TTC549 (cell line): ENCODE results near the gene PRKCG.
"Not testable (repeated sequence)": the region's sequence is repeated elsewhere in the genome, so short reads cannot be mapped to it uniquely, and the experiment has no call there.

Source experiments
- FAIRE-seq: peaks from 2 replicates; lab custom pipeline; 2012; peaks lifted over from hg19 to GRCh38; lab: Jason Lieb, UNC

Gene PRKCG

DNA sequence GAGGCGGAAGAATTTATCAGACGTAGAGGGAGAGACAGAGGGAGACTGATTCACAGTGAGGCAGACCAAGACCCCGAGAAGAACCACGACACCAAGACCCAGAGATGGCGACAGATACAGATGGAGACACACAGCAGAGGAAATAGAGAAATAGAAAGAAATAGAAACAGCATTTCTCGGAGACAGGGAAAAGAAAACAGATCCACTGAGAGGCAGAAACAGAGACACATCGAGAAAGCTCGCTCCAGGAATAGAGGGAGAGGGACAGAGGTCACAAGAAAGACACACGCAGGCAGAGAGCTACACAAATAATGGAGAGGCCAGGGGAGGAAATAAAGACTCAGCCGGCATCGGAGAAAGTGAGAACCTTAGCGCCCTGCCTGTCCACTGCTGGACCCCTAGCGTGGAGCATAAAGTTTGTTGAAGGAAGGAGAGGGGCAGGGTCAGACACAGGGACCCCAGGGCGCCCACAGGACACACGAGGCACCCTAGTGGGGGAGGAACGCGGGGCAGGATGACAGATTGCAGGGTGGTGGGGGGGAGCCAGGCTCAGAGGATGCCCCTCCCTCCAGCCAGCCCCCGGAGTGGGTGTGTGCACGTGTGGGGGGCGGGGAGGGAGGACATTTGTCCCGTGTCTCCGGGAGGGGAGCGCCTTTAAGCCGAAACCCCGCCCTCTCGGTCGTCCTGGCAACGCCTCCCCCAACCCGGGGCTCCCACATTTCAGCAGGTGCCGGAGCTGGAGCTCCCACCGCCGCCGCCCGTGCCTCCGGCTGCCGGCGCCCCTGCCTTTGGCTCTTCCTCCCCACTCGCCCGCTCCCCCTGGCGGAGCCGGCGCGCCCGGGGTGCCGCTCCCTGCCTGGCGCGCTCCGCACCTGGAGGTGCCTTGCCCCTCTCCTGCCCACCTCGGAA is at the start of gene PRKCG:
Gene PRKCG (plus strand): TSS at position 716 of the 909 bp plus-strand sequence. CDS start 298 bp downstream, outside the sequence.
- FAIRE-seq: no peak

DNA sequence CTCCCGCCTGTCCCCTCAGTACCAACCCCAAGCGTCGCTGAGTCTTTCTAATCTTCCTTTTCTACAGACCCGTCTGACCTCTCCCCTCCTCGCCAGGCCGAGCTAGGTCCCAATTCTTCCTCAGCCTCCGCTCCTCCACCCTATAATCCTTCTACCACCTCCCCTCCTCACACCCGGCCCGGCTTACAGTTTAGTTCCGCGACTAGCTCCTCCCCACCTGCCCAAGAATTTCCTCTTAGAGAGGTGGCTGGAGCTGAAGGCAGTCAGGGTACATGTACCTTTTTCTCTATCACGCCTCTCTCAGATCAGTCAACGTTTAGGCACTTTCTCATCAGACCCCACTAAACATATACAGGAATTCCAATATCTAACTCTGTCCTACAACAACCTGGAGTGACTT is 49.1 kb upstream of the PRKCG start:
- not testable (repeated sequence) for FAIRE-seq

DNA sequence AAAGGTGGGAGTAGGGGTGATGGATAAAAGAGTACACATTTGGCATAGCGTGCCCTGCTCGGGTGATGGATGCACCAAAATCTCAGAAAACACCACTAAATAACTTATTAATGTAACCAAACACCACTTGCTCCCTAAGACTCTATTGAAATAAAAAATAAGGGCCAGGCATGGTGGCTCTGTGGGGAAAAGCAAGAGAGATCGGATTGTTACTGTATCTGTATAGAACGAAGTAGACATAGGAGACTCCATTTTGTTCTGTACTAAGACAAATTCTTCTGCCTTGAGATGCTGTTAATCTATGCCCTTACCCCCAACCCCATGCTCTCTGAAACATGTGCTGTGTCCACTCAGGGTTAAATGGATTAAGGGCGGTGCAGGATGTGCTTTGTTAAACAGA is 43.6 kb upstream of the PRKCG start:
- FAIRE-seq: not testable (repeated sequence)

DNA sequence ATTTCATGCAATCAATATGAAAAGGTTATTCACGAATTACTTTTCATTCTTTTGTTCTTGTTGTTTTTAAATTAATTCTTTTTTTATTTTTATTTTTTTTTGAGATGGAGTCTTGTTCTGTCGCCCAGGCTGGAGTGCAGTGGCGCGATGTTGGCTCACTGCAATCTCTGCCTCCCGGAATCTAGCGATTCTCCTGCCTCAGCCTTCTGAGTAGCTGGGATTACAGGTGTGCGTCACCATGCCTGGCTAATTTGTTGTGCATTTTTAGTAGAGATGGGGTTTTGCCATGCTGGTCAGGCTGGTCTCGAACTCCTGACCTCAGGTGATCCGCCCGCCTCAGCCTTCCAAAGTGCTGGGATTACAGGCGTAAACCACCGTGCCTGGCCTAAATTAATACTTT is 41.8 kb upstream of the PRKCG start:
- not testable (repeated sequence) for FAIRE-seq

DNA sequence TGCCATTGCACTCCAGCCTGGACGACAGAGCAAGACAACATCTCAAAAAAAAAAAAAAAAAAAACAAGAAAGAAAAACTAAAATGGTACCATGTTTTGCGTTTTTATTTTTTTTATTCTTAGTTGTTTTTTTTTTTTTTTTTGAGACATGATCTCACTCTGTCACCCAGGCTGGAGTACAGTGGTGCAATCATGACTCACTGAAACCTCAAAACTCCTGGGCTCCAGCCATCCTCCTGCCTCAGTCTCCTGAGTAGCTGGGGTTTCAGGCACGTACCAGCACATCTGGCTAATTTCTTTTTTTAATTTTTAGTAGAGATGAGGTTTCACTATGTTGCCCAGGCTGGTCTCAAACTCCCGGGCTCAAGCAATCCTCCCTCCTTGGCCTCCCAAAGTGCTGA is 41.1 kb upstream of the PRKCG start:
- FAIRE-seq: not testable (repeated sequence)

DNA sequence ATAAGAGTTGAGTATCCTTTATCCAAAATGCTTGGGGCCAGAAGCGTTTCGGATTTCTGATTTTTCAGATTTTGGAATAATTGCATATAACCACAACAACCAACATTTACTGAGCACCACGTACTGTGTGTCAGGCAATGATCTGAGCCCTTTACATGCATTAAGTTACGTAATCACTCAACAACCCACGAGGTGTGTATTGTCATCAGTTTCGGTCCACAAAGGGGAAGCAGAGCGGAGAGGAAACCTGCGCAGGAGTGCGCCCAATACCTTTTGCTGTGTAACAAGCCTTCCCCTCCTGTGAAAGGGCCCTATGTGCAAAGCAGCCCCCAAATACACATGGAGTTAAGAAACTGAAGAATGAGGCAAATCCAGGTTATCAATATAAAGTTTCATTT is 37.1 kb upstream of the PRKCG start:
- FAIRE-seq: no peak

DNA sequence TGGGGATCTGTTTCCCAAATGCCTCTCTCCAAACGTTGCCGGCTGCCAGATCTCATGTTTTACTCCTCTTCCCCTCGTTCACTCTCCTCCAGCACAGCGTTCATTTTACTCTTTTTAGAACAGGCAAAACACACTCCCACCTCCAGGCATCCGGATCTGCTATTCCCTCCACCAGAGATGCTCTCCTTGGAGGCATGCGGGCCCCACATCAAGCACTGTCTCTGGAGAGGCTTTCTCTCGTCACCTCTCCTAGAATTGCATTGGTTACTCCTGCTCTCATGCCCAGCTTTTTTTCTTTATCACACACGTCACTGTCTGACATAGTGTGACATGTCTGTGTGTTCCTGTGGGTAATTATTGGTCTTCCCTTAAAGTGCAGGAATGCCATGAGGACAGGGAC is 34.4 kb upstream of the PRKCG start:
- FAIRE-seq: no peak

DNA sequence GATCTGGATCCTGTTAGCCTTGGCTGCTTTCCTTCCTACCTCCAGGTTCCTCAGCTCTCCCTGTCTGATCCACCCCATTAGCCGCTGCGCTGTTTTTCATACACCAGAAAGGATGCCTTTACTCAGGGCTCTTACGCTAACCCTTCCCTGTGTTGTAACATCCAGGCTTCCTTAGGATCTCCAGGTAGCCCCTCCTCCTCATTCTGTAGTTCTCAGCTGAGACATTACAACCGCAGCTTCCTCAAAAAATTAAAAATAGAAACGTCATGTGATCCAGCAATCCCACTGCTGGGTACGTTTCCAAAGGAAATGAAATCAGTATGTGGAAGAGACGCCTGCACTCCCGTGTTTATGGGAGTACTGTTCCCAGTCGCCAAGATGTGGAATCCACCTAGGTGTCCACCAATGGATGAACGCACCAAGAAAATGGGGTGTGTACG is 32.7 kb upstream of the PRKCG start:
- no peak for FAIRE-seq

DNA sequence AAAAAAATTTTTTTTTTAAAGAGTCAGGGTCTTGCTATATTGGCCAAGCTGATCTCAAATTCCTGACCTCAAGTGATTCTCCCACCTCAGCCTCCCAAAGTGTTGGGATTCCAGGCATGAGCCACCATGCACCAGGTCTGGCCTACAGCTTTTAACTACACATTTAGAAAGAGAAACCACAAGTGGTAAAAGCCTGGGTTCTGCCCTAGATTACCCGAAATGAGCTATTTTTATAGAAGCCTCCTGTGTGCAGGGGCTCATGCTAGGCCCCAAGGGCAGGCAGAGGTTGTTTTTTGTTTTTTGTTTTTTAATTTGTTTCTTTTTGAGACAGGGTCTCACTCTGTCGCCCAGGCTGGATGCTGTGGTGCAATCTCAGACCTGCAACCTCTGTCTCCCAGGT is 28.3 kb upstream of the PRKCG start:
- FAIRE-seq: no peak

DNA sequence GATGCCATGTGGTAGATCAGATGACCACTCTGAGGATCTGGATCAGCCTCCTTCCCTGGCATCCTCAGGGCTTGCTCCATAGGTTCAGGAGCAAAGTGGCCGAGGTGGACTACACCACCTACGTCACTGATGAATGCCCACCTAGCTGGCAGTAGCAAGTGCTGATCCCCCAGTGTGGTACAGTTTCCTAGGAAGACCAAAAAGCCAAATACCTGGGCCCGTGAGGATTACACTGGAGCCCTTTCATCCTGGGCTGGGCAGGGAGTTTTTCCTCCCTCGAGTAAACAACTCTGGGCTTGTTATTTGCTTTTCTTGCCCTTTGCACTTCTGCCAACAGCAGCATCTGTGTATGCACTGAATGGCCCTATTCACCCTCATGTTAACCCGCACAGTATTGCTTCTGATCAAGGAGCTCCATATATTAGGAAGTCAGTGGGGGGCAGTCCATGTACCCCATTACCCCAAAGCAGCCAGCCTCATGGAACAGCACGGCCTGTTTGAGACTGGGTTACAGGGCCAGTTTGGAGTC is 17.6 kb upstream of the PRKCG start:
- no peak for FAIRE-seq

DNA sequence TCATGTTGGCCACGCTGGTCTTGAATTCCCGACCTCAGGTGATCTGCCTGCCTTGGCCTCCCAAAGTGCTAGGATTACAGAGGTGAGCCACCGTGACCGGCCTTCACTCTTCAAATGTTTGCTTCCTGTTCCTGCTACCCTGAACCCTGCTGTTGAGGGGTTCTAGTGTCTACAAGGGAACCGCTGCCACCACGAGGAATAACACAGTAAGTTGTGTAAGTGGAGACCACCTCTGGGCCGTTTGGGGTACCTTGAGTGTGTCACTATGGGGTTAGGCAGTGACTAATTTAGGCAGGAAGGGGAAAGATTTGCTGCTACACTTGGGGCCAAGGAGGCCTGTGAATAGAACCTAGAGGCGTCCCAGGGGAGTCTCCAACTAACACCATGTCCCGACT is 16.5 kb upstream of the PRKCG start:
- FAIRE-seq: no peak

DNA sequence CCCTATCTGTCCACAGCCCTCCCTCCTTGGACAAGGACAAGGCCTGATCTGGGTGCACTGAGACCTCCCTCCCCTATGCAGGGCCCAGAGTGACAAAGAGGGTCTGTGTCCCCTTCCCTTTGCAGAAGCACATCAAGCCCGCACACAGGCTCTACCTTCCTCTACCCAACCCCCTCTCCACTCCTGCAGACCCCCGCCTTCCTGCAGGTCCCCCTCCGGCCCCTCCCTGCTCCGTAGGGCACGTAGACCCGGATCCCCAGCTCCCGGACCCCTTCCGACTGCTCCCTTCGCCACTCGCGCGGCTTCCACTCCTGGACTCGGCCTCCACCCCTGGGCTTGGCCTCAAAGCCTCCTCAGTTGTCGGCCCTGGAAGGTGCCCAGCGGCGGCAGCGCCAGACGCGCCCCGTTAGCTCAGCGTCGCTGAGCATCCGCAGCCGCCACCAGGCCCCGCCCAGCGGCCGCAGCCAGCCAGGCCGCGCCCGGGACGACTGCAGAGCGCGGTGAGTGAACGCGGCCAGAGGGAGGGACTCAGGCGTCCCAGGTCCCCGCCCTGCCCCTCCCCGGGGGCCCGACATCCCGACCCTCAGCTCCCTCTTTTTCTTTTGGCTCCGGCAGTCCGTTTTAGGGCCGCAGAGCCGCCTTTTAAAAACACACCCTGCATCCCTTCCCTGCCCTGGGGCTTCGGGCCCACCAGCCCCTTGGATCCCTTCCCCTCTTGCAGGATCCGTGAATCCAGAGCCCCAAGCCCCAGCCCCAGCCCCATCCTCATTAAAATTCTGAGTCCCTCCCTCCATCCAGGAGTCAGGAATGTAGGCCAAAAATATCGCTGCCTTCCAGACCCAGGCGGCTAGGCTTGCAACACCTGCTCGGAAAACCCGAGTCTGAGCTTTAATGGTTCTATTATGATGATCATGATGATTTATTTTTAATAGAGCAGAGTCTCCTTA is 15.8 kb upstream of the PRKCG start:
- no peak for FAIRE-seq

DNA sequence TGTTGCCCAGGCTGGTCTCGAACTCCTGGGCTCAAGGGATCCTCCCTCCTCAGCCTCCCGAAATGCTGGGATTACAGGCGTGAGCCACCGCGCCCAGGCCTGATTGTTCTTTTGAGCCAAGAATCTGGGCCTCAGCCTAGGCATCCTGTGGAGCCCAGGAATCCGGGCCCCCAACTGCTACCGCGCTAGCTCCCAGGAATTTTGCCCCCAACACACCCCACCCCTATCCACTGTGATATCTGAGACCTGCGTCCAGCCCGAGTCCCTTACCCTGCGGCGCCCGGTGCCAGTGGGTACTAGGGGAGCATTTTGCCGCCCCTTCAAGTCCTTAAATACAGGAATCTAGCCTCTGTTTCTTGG is 15.2 kb upstream of the PRKCG start:
- FAIRE-seq: no peak

DNA sequence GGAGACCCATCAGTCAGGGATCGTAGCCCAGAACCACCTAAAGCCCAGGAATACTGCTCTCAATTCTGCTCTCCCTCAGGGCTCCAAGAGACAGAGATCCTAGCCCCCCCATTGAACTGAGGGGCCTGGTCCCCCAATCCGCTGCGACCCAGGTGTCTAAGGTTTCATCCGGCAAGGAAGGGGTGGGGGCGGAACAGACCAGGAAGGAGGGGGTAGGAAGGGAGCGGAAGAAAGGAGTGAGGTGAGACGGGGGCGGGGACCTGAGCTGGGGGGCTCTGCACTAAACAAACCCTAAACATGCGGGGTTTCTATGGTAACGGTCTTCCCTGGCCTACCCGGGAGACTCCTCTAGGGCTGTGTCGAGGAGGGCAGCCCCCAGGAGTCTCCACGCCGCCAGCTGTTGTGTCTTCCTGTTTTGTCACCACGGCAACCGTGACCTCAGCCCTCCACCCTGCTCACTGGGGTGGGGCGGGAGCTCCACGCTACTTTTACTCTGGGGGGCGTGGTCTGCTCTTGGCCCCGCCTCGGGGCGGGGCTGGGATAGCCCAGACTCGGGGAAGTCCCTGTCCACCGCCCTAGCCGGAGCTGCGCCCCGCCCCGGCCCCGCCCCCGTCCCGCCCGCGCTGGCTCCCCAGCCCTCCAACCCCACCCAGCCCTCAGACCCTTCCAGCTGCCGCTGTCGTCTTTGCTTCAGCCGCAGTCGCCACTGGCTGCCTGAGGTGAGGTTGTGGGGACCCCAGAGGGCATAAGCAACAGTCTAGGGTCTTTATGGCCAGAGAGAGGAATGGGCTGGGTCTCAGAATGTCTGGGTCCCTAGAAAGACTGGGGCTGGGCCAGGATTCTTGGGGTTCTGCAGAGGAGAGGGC is 14.5 kb upstream of the PRKCG start, which contains the start of gene MYADM:
Gene MYADM (plus strand): TSS at position 659 of the 866 bp plus-strand sequence. CDS start 5,647 bp downstream, outside the sequence.
- peak; percentile 3 for FAIRE-seq

DNA sequence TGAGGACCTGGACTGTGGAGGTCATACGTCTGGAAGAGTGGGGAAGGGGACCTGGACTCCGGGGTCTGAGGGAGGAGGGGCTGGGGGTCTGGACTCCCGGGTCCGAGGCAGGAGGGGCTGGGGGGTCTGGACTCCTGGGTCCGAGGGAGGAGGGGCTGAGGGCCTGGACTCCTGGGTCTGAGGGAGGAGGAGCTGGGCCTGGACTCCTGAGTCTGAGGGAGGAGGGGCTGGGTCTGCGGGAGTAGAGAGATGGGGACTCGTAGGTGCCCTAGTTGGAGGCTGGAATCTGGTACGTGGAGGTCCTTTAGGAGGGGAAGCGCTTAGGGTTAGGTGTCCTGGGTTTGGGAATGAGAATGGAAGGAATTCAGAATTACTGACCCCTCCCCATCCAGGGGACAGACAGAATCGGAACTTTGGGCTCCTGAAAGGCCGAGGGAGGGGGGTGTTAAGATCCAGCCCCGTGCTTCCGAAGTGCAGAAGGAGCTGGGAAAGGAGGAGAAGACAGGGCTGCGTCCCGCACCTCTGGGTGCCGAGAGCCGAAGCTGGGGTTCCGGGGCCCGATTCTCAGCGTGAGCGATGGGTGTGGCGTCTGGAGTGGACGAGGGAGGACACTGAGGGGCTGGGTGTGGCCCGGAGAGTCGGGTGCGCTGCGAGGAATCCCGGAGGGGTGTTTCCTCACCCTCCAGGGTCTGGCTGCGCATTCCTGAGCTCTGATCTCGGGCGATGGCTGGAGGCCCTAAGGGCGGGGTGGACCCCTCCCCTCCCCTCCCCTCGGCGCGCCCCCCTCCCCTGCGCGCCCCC is 13.7 kb upstream of the PRKCG start:
- FAIRE-seq: no peak

DNA sequence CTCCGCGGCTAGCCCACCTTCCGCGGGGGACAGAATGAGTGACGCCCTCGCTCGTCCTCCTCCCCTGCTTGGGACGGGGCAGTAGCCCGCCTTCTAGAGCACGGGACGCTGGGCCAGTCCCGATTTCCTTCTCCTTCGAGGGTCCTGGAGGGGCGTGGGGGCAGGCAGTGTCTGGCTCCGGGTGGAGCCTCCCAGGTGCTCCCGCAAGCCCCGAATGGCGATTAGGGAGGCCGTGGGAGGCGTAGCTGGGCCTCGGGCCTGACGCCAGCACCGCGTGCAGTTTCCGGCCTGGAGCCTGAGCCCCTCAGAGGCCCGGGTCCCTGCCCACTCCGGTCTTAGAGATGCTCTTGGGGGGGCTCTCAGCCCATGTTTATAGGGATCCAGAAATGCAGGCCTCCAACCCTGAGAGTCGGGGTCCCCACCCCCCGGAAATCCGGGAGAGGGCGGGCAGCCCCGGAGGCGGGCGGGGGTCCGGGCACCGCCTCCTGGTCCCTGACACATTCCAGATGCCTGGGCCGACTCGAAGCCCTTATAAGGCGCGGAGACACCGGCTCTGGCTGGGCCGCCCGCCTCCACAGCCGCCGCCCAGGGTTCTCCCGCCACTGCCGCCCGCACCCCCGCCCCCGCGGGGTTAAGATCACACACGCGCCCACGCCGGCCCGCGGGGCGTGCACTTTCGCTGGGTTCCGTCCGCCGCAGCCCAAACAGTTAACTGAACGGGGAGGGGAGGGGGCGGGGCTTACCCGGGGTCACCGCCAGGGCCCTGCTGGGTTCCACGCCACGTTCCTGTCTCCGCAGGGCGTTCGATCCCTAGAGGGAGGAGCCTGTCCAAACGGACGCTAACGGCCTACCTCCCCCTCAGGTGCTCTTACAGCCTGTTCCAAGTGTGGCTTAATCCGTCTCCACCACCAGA is 12.8 kb upstream of the PRKCG start:
- FAIRE-seq: no peak

DNA sequence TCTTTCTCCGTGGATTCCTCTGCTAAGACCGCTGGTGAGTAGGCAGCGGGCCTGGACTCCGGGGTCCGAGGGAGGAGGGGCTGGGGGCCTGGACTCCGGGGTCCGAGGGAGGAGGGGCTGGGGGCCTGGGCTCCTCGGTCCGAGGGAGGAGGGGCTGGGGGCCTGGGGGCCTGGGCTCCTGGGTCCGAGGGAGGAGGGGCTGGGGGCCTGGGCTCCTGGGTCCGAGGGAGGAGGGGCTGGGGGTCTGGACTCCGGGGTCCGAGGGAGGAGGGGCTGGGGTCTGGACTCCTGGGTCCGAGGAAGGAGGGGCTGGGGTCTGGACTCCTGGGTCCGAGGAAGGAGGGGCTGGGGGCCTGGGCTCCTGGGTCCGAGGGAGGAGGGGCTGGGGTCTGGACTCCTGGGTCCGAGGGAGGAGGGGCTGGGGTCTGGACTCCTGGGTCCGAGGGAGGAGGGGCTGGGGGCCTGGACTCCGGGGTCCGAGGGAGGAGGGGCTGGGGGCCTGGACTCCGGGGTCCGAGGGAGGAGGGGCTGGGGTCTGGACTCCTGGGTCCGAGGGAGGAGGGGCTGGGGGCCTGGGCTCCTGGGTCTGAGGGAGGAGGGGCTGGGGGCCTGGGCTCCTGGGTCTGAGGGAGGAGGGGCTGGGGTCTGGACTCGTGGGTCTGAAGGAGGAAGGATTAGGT is 12.1 kb upstream of the PRKCG start:
- not testable (repeated sequence) for FAIRE-seq

DNA sequence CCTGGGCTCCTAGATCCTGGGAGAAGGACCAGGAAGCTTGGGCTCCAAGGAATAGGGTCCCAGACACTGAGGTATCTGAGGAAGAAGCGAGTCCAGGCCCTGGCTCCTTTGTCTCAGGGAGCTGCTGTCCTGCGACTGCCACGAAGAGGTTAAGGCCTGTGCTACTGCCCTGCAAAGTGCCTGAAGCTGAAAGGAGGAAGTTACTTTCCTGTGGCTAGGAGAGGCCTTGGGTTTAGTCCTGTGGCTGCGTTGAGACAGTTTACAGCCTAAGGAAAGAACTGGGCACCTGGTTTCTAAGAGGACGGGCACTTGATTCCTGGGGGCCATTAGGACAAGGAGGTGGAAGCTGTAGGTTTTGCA is 11.5 kb upstream of the PRKCG start:
- no peak for FAIRE-seq

DNA sequence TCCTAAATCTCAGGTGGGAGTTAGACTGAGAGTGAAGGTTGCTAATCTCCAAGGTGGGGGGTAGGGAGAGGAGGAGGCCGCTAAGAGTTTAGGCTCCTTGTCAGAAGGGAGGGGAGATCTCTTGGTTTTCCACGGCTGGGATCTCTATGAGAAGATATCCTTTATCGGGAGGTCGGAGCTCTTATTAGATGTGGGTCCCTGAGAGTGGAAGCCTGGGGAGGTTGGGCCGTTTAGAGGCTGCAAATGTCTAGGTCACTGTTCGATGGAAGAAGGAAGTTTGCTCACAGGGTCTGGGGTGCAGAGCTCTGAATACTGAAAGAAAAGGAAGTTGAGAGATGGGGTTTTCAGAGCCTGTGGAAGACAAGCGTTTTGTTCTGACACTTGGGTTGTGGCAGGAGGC is 10.5 kb upstream of the PRKCG start:
- FAIRE-seq: no peak
